Measurements from ENCODE around the gene OXSR1. TPM values are rescaled to one million over a fixed set of nuclear protein-coding genes. Genes with fewer than 3 reads are reported as not detected.

Gene OXSR1
- total and polyA plus RNA-seq, 7 donors = 26.4 to 60.1 (median 47.4) TPM

DNA sequence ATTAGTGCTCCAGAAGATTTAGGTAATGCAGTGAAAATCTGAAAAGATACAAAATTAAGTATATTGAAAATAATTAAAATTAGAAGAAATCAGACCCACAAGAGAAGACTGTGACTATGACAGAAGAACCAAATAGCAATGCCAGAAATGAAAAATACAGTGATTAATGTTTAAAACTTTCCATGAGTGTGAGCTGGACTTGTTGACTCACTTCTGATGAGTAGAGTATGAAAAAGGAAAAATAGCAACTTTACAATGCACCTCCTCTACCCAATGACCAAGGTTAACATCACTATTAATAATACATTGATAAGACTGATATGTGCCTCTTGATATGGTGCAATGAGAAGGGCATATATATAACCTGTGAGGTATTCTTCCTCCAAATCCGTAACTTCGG is 60.9 kb downstream of the OXSR1 start:
- Histone ChIP-seq H3K27ac (no peak overlapping the region), H3K4me3 (no peak overlapping the region), H3K36me3 (ENCODE audit: insufficient read depth in 1 of 2, low read depth in 1 of 2) (peaks cover 4 to 85% of the 10 kb centered on the region in 2 donors), H3K4me1 (no peaks in the 10 kb centered on the region), H3K9me3 (no peaks in the 10 kb centered on the region), H3K27me3 (ENCODE audit: insufficient read depth in 3 of 3, low read length in 2 of 3) (no peaks in the 10 kb centered on the region)
- TF ChIP-seq, protein P1, sequence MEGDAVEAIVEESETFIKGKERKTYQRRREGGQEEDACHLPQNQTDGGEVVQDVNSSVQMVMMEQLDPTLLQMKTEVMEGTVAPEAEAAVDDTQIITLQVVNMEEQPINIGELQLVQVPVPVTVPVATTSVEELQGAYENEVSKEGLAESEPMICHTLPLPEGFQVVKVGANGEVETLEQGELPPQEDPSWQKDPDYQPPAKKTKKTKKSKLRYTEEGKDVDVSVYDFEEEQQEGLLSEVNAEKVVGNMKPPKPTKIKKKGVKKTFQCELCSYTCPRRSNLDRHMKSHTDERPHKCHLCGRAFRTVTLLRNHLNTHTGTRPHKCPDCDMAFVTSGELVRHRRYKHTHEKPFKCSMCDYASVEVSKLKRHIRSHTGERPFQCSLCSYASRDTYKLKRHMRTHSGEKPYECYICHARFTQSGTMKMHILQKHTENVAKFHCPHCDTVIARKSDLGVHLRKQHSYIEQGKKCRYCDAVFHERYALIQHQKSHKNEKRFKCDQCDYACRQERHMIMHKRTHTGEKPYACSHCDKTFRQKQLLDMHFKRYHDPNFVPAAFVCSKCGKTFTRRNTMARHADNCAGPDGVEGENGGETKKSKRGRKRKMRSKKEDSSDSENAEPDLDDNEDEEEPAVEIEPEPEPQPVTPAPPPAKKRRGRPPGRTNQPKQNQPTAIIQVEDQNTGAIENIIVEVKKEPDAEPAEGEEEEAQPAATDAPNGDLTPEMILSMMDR (IDR thresholded peaks at IDR 0.05) = no peak
- no peak for DNase-seq
- WGBS, 3 donors = 94 to 100% (median 97%) methylated on average over 2 of the region's 2 CpGs
- no peak for ATAC-seq
- intact Hi-C loops (cut with DNase I) = no loop called here

DNA sequence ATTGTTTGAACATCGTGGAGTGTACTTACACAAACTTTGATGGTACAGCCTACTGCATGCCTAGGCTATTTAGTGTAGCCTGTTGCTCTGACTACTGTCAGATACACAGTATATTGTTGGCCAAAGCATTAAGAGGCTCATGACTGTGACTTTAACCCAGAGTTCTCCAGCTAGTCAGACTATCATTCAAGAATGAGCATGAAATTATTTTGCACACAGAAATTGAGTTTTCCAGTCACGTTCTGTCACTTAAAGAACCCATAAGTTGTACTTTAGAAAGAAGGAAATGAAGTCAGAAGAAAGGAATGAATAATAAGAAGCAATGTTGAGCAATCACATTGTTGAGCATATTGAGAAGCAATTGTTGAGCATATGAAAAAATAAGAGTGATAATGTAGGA is 62.7 kb downstream of the OXSR1 start:
- 67 to 81% (median 73%) methylated on average over 2 of the region's 2 CpGs for WGBS, 3 donors
- DNase-seq = no peak
- Histone ChIP-seq H3K4me1 (no peaks in the 10 kb centered on the region), H3K4me3 (no peak overlapping the region), H3K27me3 (ENCODE audit: insufficient read depth in 3 of 3, low read length in 2 of 3) (no peaks in the 10 kb centered on the region), H3K27ac (no peak overlapping the region), H3K36me3 (ENCODE audit: insufficient read depth in 1 of 2, low read depth in 1 of 2) (peaks cover 7 to 87% of the 10 kb centered on the region in 2 donors), H3K9me3 (no peaks in the 10 kb centered on the region)
- TF ChIP-seq, protein P1 (IDR thresholded peaks at IDR 0.05) = no peak
- intact Hi-C loops (cut with DNase I) = no loop called here
- no peak for ATAC-seq

DNA sequence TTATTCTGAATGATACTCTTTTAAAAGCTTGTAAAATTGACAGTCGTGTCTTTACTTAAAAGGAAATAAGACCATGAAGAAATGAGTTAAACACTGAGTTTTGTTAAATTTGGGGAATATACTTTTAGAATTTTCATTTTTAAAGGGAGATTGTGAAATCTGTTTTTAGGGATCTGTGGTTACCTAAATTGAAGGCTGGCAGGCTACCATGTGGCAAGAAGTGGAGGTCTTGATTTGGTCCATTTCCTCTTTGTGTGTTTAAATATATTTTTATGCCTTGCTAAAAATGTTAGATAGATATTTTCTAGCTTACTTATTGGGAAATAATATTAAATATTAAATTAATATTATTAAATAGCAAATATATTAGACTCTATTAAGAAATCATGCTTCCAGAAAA is 63.7 kb downstream of the OXSR1 start:
- DNase-seq (no peak), ATAC-seq (no peak)
- Histone ChIP-seq H3K9me3 (no peaks in the 10 kb centered on the region), H3K27me3 (ENCODE audit: insufficient read depth in 3 of 3, low read length in 2 of 3) (no peaks in the 10 kb centered on the region), H3K27ac (no peak overlapping the region), H3K36me3 (ENCODE audit: insufficient read depth in 1 of 2, low read depth in 1 of 2) (peaks cover 7 to 87% of the 10 kb centered on the region in 2 donors), H3K4me3 (no peak overlapping the region), H3K4me1 (no peaks in the 10 kb centered on the region)
- 76 to 88% (median 81%) methylated on average over 1 of the region's 1 CpG for WGBS, 3 donors
- intact Hi-C loops (cut with DNase I) = no loop called here
- TF ChIP-seq, protein P1 (IDR thresholded peaks at IDR 0.05) = no peak

DNA sequence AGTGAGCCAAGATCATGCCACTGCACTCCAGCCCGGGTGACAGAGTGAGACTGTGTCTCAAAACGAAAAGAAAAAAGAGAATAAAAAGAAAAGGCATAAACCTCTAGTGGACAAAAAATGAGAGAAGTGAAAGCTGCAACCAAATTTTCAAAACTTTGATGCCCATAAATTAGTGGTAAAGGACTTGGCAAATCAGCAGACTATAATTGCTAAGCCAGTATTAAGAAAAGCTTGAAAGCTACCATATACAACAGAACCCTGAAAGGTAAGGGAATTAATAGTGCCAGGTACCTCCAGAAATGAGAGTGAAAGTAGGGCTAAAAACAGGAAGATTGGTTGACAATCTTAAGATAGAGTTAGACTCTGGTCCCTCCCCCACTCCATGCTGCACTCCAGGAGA is 67.4 kb downstream of the OXSR1 start:
- H3K36me3 ChIP-seq (ENCODE audit: insufficient read depth in 1 of 2, low read depth in 1 of 2) = peaks cover 9 to 88% of the 10 kb centered on the region in 2 donors

DNA sequence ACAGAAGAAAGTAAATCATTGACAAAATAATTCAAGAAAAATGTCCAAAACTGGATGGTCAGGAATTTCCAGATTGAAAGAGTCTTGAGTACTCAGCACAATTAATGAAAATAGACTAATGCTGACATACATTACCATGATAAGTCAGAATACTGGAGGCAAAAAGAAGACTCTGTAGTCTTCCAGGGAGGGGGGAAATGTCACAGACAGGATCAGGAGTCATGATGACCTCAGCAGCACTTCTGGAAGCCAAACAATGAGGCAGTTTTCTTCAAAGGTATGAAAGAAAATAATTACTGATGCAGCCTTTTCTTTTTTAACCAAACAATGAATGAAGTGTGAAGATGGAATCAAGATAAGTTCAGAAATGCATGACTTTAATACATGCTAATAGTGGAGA is 70.1 kb downstream of the OXSR1 start:
- intact Hi-C loops (cut with DNase I) = no loop called here
- no peak overlapping the region for H3K4me3 ChIP-seq
- peaks cover 13 to 87% of the 10 kb centered on the region in 2 donors for H3K36me3 ChIP-seq (ENCODE audit: insufficient read depth in 1 of 2, low read depth in 1 of 2)
- DNase-seq (no peak), ATAC-seq (no peak)
- H3K9me3 ChIP-seq = peaks cover 16% of the 10 kb centered on the region
- TF ChIP-seq, protein P1 (IDR thresholded peaks at IDR 0.05) = no peak
- no peaks in the 10 kb centered on the region for H3K27me3 ChIP-seq (ENCODE audit: insufficient read depth in 3 of 3, low read length in 2 of 3)
- H3K4me1 ChIP-seq = no peaks in the 10 kb centered on the region
- no peak overlapping the region for H3K27ac ChIP-seq

More for the DNA sequence above, 67.4 kb downstream of the OXSR1 start:
- H3K4me3 ChIP-seq = no peak overlapping the region
- H3K4me1 ChIP-seq = no peaks in the 10 kb centered on the region
- no peak overlapping the region for H3K27ac ChIP-seq
- no peak for DNase-seq
- H3K27me3 ChIP-seq (ENCODE audit: insufficient read depth in 3 of 3, low read length in 2 of 3) = no peaks in the 10 kb centered on the region
- H3K9me3 ChIP-seq = peaks cover 9% of the 10 kb centered on the region
- ATAC-seq = no peak
- intact Hi-C loops (cut with DNase I) = no loop called here
- TF ChIP-seq, protein P1 (IDR thresholded peaks at IDR 0.05) = no peak
- WGBS, 3 donors = 87 to 97% (median 89%) methylated on average over 2 of the region's 2 CpGs

All from psoas muscle (tissue), 8 donors.